T-cell (primary cell): ENCODE results near the gene CALM1. TPM values are rescaled to one million over a fixed set of nuclear protein-coding genes. Genes with fewer than 3 reads are reported as not detected.

Experiments
- ATAC-seq, 4 experiments: fragments of 200-7000 bp in 3 of 4; fragments of 150-1000 bp in 1 of 4; cut with Tn5 transposase; replicated peaks in 1 of 4; 1 replicate in 3 of 4; 2 replicates in 1 of 4; pipeline ENCODE4 v1.10.0; 2021; ENCODE audit warnings: moderate library complexity in 3 of 4, mild to moderate bottlenecking in 2 of 4, moderate number of reproducible peaks in 1 of 4
- CTCF ChIA-PET, 2 donors: fragments of 300-600 bp; sonication (Branson Sonifier 250); formaldehyde crosslinking; loops; one replicate each; lab custom pipeline; 2022; ENCODE audit warnings: antibody characterized with exemption in 2 of 2; lab: Charles Lee
- POLR2A ChIA-PET, 2 donors: fragments of 300-600 bp; sonication (Branson Sonifier 250); formaldehyde crosslinking; loops; one replicate each; lab custom pipeline; 2022; ENCODE audit warnings: antibody characterized with exemption in 2 of 2; lab: Charles Lee
- DNase-seq, 35 experiments: peaks; one replicate each; pipeline versions ENCODE4 v3.0.0 to v3.0.0-alpha.2; 2013 to 2023
- H3K27ac ChIP-seq: one replicate; pipeline ENCODE4 v1.5.1; 2013; ENCODE audit warnings: low read length
- H3K27me3 ChIP-seq, 2 experiments: replicated peaks in 1 of 2; 1 replicate in 1 of 2; 2 replicates in 1 of 2; pipeline versions ENCODE4 v1.6.1 to v1.7.0; 2013; ENCODE audit warnings: low read length in 1 of 2, mixed read lengths in 1 of 2; ENCODE audit not compliant: control insufficient read depth in 2 of 2, insufficient read depth in 2 of 2; ENCODE audit errors: extremely low read depth in 1 of 2
- H3K36me3 ChIP-seq, 2 donors: 1 replicate in 1 of 2; 2 replicates in 1 of 2; pipeline versions ENCODE4 v1.6.1 to v1.7.0; 2013; ENCODE audit warnings: low read length in 1 of 2; ENCODE audit not compliant: control insufficient read depth in 2 of 2, insufficient read depth in 1 of 2; ENCODE audit errors: extremely low read depth in 1 of 2
- H3K4me1 ChIP-seq, 2 experiments: 1 replicate in 1 of 2; 2 replicates in 1 of 2; pipeline versions ENCODE4 v1.6.1 to v1.7.0; 2013; ENCODE audit warnings: low read length in 2 of 2, mixed read lengths in 1 of 2; ENCODE audit not compliant: insufficient read depth in 2 of 2, control insufficient read depth in 1 of 2; ENCODE audit errors: extremely low read depth in 1 of 2
- H3K4me3 ChIP-seq, 2 donors: 1 replicate in 1 of 2; 2 replicates in 1 of 2; pipeline versions ENCODE4 v1.5.1 to v1.7.0; 2013; ENCODE audit warnings: mild to moderate bottlenecking in 2 of 2, low read length in 1 of 2, moderate library complexity in 1 of 2; ENCODE audit not compliant: control insufficient read depth in 1 of 2; ENCODE audit errors: extremely low read depth in 1 of 2
- H3K9me3 ChIP-seq: 2 replicates; pipeline ENCODE4 v1.7.0; 2013
- H3K27ac Mint-ChIP-seq, 2 donors: one replicate each; pipeline ENCODE4 v1.8.0; 2020 to 2021; ENCODE audit warnings: mild to moderate bottlenecking in 2 of 2, mixed read lengths in 2 of 2
- H3K27me3 Mint-ChIP-seq, 2 donors: one replicate each; pipeline ENCODE4 v1.8.0; 2021 to 2022; ENCODE audit warnings: mixed read lengths in 2 of 2
- H3K36me3 Mint-ChIP-seq: one replicate; pipeline ENCODE4 v1.8.0; 2021; ENCODE audit warnings: mixed read lengths
- H3K4me1 Mint-ChIP-seq, 3 donors: one replicate each; pipeline ENCODE4 v1.8.0; 2020 to 2022; ENCODE audit warnings: mixed read lengths in 3 of 3, mild to moderate bottlenecking in 1 of 3
- H3K4me3 Mint-ChIP-seq, 3 donors: one replicate each; pipeline ENCODE4 v1.8.0; 2020 to 2022; ENCODE audit warnings: mild to moderate bottlenecking in 3 of 3, mixed read lengths in 3 of 3, moderate library complexity in 3 of 3
- H3K9me3 Mint-ChIP-seq, 3 donors: one replicate each; pipeline ENCODE4 v1.8.0; 2020 to 2022; ENCODE audit warnings: mixed read lengths in 3 of 3
- WGBS: methylation state at CpG from one replicate; pipeline ENCODE4 v1.1.5; 2013; ENCODE audit warnings: missing lambda C conversion rate; ENCODE audit not compliant: insufficient coverage; 5-methylcytosine and 5-hydroxymethylcytosine counted together
- total RNA-seq, 35 experiments: library from RNA in 6 of 35; stranded (reverse) in 6 of 35; fragments of 120-200 nt in 1 of 35; gene quantifications; one replicate each; pipeline versions ENCODE4 v1.2.1 to v1.2.4 and lab custom pipeline; 2013 to 2026

CALM1 gene
- total RNA-seq, 5 donors from 2014 or later (not counting 1 experiment from before 2014, with no cell fraction given) = 642 to 952 (median 674) TPM

- H3K9me3 Mint-ChIP-seq = no peaks in the 10 kb centered on the region
- WGBS = 0% methylated on average over 27 of the region's 34 CpGs
Observed at GRCh38 chr14:90382491-90383125, 14.2 kb upstream of the CALM1 start.

DNA sequence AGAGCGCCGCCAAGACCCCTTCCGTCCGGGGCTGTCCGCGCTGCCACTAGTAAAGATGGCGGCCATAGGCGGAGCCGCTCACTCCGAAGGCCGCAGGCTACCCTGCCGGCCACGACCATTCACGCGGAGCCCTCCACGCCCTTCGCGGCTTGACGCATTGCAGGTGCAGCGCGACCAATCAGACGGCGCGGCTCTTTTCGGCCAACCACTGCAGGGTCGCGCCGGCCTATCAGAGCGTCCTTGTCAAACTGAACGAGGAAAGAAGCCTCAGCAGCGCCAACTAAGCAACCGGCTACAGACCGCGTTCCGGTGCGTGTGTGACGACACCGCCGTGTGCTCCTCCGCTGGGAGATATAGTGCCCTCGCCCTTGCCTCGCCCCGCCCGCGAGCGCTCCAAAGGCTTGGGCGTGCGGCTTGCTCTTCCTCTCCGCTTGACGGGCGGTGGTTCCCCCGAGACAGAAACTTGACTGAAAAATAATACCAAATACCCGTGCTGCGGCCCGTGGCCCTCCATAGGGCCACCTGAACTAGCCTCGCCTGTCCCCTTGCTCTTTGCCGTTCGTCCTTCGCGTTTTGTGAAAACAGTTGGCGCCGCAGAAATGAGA lies 13.6 kb upstream of the CALM1 start:
- Mint-ChIP-seq H3K4me1 (peaks cover 0 to 26% (median 21%) of the 10 kb centered on the region in 3 donors), H3K4me3 (no peak overlapping the region), H3K36me3 (no peaks in the 10 kb centered on the region), H3K9me3 (no peaks in the 10 kb centered on the region), H3K27me3 (no peaks in the 10 kb centered on the region), H3K27ac (no peak overlapping the region)
- POLR2A ChIA-PET = interaction anchor here (0.6 to 4.0 kb wide), 12 partner anchors 13 to 1818 kb away, joined by 3 to 33 read pairs (median 4); partner anchors contain the start of gene CALM1 (in 2 of the 2)
- Histone ChIP-seq H3K4me3 (peak overlapping the region; percentile 96 to 99), H3K4me1 (peaks cover 22 to 32% of the 10 kb centered on the region in 2 experiments), H3K9me3 (no peaks in the 10 kb centered on the region), H3K27ac (peak overlapping the region; percentile 100), H3K36me3 (no peaks in the 10 kb centered on the region), H3K27me3 (no peaks in the 10 kb centered on the region)
- ATAC-seq (peak; percentile 82 to 84 (median 83)), DNase-seq (peak; percentile 92 to 98 (median 96))
- CTCF ChIA-PET = interaction anchor here in 1 of 2 donors (0.7 to 2.7 kb wide), 6 partner anchors 15 to 410 kb away, joined by 3 to 23 read pairs (median 4); no protein-coding TSS in a partner anchor
- WGBS = under 1% methylated on average over 59 of the region's 62 CpGs

More at GRCh38 chr14:90382491-90383125, 14.2 kb upstream of the CALM1 start:
- H3K27me3 Mint-ChIP-seq = no peaks in the 10 kb centered on the region
- Histone ChIP-seq H3K36me3 (no peaks in the 10 kb centered on the region), H3K4me3 (peak overlapping the region; percentile 96 to 99), H3K27me3 (no peaks in the 10 kb centered on the region), H3K9me3 (no peaks in the 10 kb centered on the region), H3K27ac (peak overlapping the region; percentile 100), H3K4me1 (peaks cover 22 to 32% of the 10 kb centered on the region in 2 experiments)
- ATAC-seq = peak; percentile 22 to 25 (median 22)
- H3K4me1 Mint-ChIP-seq = peaks cover 0 to 26% (median 21%) of the 10 kb centered on the region in 3 donors
- no peak overlapping the region for H3K27ac Mint-ChIP-seq
- no peak overlapping the region for H3K4me3 Mint-ChIP-seq
- DNase-seq = peak in 34 of 35 experiments; percentile 41 to 80 (median 60)
- ChIA-PET POLR2A (interaction anchor here (0.6 to 4.0 kb wide), 12 partner anchors 14 to 1723 kb away, joined by 3 to 33 read pairs (median 6); partner anchors contain the start of genes CALM1 (in 2 of the 2) and NRDE2 (in 1 of the 2)), CTCF (interaction anchor here in 1 of 2 donors (0.6 to 2.7 kb wide), 8 partner anchors 14 to 376 kb away, joined by 3 to 23 read pairs (median 4); no protein-coding TSS in a partner anchor)
- no peaks in the 10 kb centered on the region for H3K36me3 Mint-ChIP-seq

DNA sequence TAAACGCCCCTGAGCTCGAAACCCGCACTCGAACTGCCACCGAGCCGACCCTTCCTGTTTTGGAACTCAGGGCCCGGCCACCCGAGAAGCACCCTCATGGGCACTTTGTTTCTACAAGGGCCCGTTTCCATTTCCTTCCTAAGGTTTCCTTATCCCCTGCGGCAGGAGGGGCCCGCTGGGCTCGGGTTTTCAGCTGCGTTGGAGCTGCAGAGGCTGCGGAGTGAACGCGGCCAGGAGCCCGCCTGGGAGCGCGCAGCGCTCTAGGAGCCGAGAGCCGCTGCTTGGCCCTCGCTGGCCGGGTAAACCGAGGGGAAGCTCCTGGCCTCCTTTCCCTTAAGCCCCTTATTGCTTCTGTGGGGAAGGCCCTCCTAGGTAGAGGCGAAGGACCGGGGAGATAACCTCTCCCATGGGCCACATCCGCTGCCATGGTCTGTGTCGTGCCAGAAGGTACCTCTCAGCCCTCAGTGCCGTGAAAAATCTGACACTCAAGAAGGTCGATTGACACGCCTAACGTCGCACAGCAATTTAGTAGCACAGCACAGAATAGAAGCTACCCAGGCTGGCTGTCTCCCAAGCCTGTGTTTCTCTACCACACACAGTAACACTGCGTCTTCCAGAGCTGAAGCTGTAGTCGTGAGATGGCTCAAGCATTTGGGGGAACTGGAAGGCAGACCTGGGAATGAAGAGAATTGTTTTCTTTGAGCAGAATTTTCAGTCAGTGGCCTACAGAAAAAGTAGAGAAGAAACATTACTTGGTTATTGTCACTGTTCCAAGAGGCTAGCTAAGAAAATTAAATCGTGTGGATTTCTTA lies 12.9 kb upstream of the CALM1 start:
- no peaks in the 10 kb centered on the region for H3K27me3 Mint-ChIP-seq
- H3K4me3 Mint-ChIP-seq = no peak overlapping the region
- H3K27ac Mint-ChIP-seq = no peak overlapping the region
- 2% methylated on average over 16 of the region's 37 CpGs for WGBS
- no peaks in the 10 kb centered on the region for H3K36me3 Mint-ChIP-seq
- peak; percentile 38 to 53 (median 52) for ATAC-seq
- H3K9me3 ChIP-seq = no peaks in the 10 kb centered on the region
- H3K27ac ChIP-seq = peak overlapping the region; percentile 100
- peak; percentile 49 to 85 (median 69) for DNase-seq
- H3K4me1 ChIP-seq = peaks cover 22 to 32% of the 10 kb centered on the region in 2 experiments
- H3K36me3 ChIP-seq = no peaks in the 10 kb centered on the region
- POLR2A ChIA-PET = interaction anchor here (0.6 to 4.0 kb wide), 8 partner anchors 12 to 1819 kb away, joined by 3 to 33 read pairs (median 4); partner anchors contain the start of genes CALM1 (in 2 of the 2), CPSF2 (in 1 of the 2) and RPS6KA5 (in 1 of the 2)
- CTCF ChIA-PET = interaction anchor here (0.5 to 2.4 kb wide), 11 partner anchors 14 to 411 kb away, joined by 3 to 14 read pairs (median 4); no protein-coding TSS in a partner anchor
- no peaks in the 10 kb centered on the region for H3K9me3 Mint-ChIP-seq
- H3K27me3 ChIP-seq = no peaks in the 10 kb centered on the region
- peak overlapping the region; percentile 96 to 99 for H3K4me3 ChIP-seq
- H3K4me1 Mint-ChIP-seq = peaks cover 0 to 28% (median 21%) of the 10 kb centered on the region in 3 donors

DNA sequence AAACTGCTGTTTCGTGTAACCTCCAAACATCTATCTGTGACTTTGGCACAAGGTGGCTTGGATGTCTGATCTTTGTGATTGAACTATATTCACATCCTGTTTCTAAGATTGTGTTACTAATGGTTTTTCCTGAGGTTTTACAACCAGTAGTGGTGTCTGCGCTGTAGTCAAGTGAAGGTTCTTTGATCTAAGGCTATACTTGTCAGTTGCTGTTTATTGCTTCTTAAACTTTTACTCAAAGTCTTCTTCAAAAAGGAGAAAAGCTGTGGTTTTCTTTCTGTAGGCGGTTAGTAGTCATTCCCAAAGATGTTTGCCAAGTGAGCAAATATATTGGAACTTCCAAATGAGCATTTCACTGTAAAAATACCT lies 12.3 kb upstream of the CALM1 start:
- peaks cover 22 to 32% of the 10 kb centered on the region in 2 experiments for H3K4me1 ChIP-seq
- Mint-ChIP-seq H3K9me3 (no peaks in the 10 kb centered on the region), H3K4me1 (peaks cover 0 to 28% (median 21%) of the 10 kb centered on the region in 3 donors), H3K27me3 (no peaks in the 10 kb centered on the region), H3K27ac (no peak overlapping the region), H3K4me3 (no peak overlapping the region), H3K36me3 (no peaks in the 10 kb centered on the region)
- H3K4me3 ChIP-seq = peak overlapping the region; percentile 96 to 99
- H3K9me3 ChIP-seq = no peaks in the 10 kb centered on the region
- WGBS = no CpG with 5 or more reads among the region's 3 CpGs
- ATAC-seq = peak; percentile 47 to 58 (median 50)
- no peaks in the 10 kb centered on the region for H3K27me3 ChIP-seq
- DNase-seq = peak in 13 of 35 experiments; percentile 13 to 76 (median 25)
- no peaks in the 10 kb centered on the region for H3K36me3 ChIP-seq
- POLR2A ChIA-PET = interaction anchor here (0.6 to 4.0 kb wide), 7 partner anchors 12 to 1738 kb away, joined by 3 to 33 read pairs (median 4); partner anchors contain the start of genes CALM1 (in 2 of the 2), CPSF2 (in 1 of the 2) and RPS6KA5 (in 1 of the 2)
- H3K27ac ChIP-seq = peak overlapping the region; percentile 100
- CTCF ChIA-PET = interaction anchor here (0.5 to 2.4 kb wide), 9 partner anchors 14 to 375 kb away, joined by 3 to 14 read pairs (median 4); no protein-coding TSS in a partner anchor

DNA sequence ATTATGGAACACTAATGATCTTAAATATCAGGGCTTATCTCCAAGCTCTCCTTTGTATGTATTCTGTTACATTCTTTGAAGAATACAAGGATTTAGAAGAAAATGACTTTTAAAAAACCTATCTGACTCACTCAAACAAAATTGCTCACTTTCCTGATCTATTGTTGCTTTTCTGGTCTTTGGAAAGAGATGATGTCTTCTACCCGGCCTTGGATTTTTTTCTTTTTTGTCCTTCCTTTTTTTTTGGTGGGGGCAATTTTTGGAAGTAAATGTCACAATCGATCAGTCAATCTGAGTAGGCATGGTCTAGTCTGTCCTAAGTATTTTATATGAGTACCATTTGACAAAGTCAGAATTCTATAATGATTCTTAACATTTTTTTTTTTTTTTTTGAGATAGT lies 10.5 kb upstream of the CALM1 start:
- Histone ChIP-seq H3K4me1 (peaks cover 22 to 32% of the 10 kb centered on the region in 2 experiments), H3K36me3 (no peaks in the 10 kb centered on the region), H3K4me3 (no peak overlapping the region), H3K27me3 (no peaks in the 10 kb centered on the region), H3K27ac (peak overlapping the region; percentile 9), H3K9me3 (no peaks in the 10 kb centered on the region)
- Mint-ChIP-seq H3K36me3 (no peaks in the 10 kb centered on the region), H3K9me3 (no peaks in the 10 kb centered on the region), H3K4me1 (peaks cover 0 to 24% (median 21%) of the 10 kb centered on the region in 3 donors), H3K4me3 (peak overlapping the region in 1 of 3 donors; percentile 24), H3K27me3 (no peaks in the 10 kb centered on the region), H3K27ac (peak overlapping the region; percentile 83 to 88)
- ChIA-PET POLR2A (interaction anchor here in 1 of 2 donors (1.3 kb wide), 1 partner anchor 11 kb away, joined by 6 read pairs; the partner anchor contains the start of gene CALM1), CTCF (interaction anchor here in 1 of 2 donors (0.5 kb wide), 1 partner anchor 20 kb away, joined by 7 read pairs; no protein-coding TSS in a partner anchor)
- ATAC-seq = no peak
- no peak for DNase-seq
- WGBS = no CpG with 5 or more reads among the region's 2 CpGs
